HG03139 (cell line): ENCODE measurements around the gene HSD3B2.

ENCODE experiments used
- ATAC-seq: cut with Tn5 transposase; IDR thresholded peaks from one replicate; pipeline ENCODE4 v1.9.1; 2021; ENCODE audit not compliant: unreplicated experiment

Gene HSD3B2

GRCh38 chr1:119452091-119452490 is 37.1 kb downstream of the HSD3B2 start:
- no peak for ATAC-seq

- no peak for ATAC-seq
Measured at GRCh38 chr1:119453021-119453420, 38.1 kb downstream of the HSD3B2 start.

- no peak for ATAC-seq
Measured at GRCh38 chr1:119462964-119463363, 48.0 kb downstream of the HSD3B2 start.

- no peak for ATAC-seq
Measured at GRCh38 chr1:119463569-119463968, 48.6 kb downstream of the HSD3B2 start.

GRCh38 chr1:119466445-119466844 is 51.5 kb downstream of the HSD3B2 start:
- no peak for ATAC-seq

GRCh38 chr1:119467219-119467618 is 52.3 kb downstream of the HSD3B2 start:
- ATAC-seq: no peak

GRCh38 chr1:119467857-119468668 is 53.1 kb downstream of the HSD3B2 start:
- ATAC-seq: no peak

GRCh38 chr1:119469741-119470140 is 54.8 kb downstream of the HSD3B2 start:
- ATAC-seq: no peak

- no peak for ATAC-seq
Measured at GRCh38 chr1:119470377-119470776, 55.4 kb downstream of the HSD3B2 start.

- no peak for ATAC-seq
Measured at GRCh38 chr1:119470958-119471357, 56.0 kb downstream of the HSD3B2 start.

GRCh38 chr1:119471566-119471965 is 56.6 kb downstream of the HSD3B2 start:
- no peak for ATAC-seq

- ATAC-seq: no peak
Measured at GRCh38 chr1:119472080-119472818, 57.3 kb downstream of the HSD3B2 start.
